Measurements from ENCODE around the gene PCDHGB2. TPM values are rescaled to one million over a fixed set of nuclear protein-coding genes. Genes with fewer than 3 reads are reported as not detected.

The PCDHGB2 gene
- polyA plus RNA-seq, 6 donors from 2014 or later = 0.27 to 0.82 (median 0.74) TPM; not detected in 3

Other genes starting within 250 kb of the PCDHGB2 start
- not detected for gene PCDHB4, start 238.2 kb upstream of the PCDHGB2 start, polyA plus RNA-seq (ENCODE audit: low read depth in 6 of 6)
- gene PCDHB5, start 224.8 kb upstream of the PCDHGB2 start, polyA plus RNA-seq (ENCODE audit: low read depth in 6 of 6) = under 1 TPM in 2 of 6 donors, not detected in 4; 0.08 to 0.43 TPM
- gene PCDHB6, start 209.9 kb upstream of the PCDHGB2 start, polyA plus RNA-seq (ENCODE audit: low read depth in 6 of 6) = not detected
- not detected for gene PCDHB7, start 187.3 kb upstream of the PCDHGB2 start, polyA plus RNA-seq (ENCODE audit: low read depth in 6 of 6)
- gene PCDHB8, start 182.2 kb upstream of the PCDHGB2 start, polyA plus RNA-seq (ENCODE audit: low read depth in 6 of 6) = not detected
- gene PCDHB16, start 177.6 kb upstream of the PCDHGB2 start, polyA plus RNA-seq (ENCODE audit: low read depth in 6 of 6) = not detected
- gene PCDHB9, start 172.8 kb upstream of the PCDHGB2 start, polyA plus RNA-seq (ENCODE audit: low read depth in 6 of 6) = not detected
- gene PCDHB10, start 167.6 kb upstream of the PCDHGB2 start, polyA plus RNA-seq (ENCODE audit: low read depth in 6 of 6) = not detected
- not detected for gene PCDHB11, start 160.4 kb upstream of the PCDHGB2 start, polyA plus RNA-seq (ENCODE audit: low read depth in 6 of 6)
- not detected for gene PCDHB12, start 151.3 kb upstream of the PCDHGB2 start, polyA plus RNA-seq (ENCODE audit: low read depth in 6 of 6)
- gene PCDHB13, start 146.1 kb upstream of the PCDHGB2 start, polyA plus RNA-seq (ENCODE audit: low read depth in 6 of 6) = not detected
- gene PCDHB14, start 136.7 kb upstream of the PCDHGB2 start, polyA plus RNA-seq (ENCODE audit: low read depth in 6 of 6) = not detected
- gene PCDHB15, start 114.6 kb upstream of the PCDHGB2 start, polyA plus RNA-seq (ENCODE audit: low read depth in 6 of 6) = not detected
- gene SLC25A2, start 55.9 kb upstream of the PCDHGB2 start, polyA plus RNA-seq (ENCODE audit: low read depth in 6 of 6) = under 1 TPM in 1 of 6 donors, not detected in 5; 0.20 TPM
- 100 to 1,000 TPM; 270 to 315 (median 285) TPM for gene TAF7, start 39.2 kb upstream of the PCDHGB2 start, polyA plus RNA-seq (ENCODE audit: low read depth in 6 of 6)
- not detected for gene PCDHGA1, start 29.5 kb upstream of the PCDHGB2 start, polyA plus RNA-seq (ENCODE audit: low read depth in 6 of 6)
- gene PCDHGA2, start 21.2 kb upstream of the PCDHGB2 start, polyA plus RNA-seq (ENCODE audit: low read depth in 6 of 6) = not detected
- gene PCDHGA3, start 16.2 kb upstream of the PCDHGB2 start, polyA plus RNA-seq (ENCODE audit: low read depth in 6 of 6) = not detected
- gene PCDHGB1, start 9.9 kb upstream of the PCDHGB2 start, polyA plus RNA-seq (ENCODE audit: low read depth in 6 of 6) = not detected
- gene PCDHGA4, start 5.0 kb upstream of the PCDHGB2 start, polyA plus RNA-seq (ENCODE audit: low read depth in 6 of 6) = under 1 TPM in 2 of 6 donors, not detected in 4; 0.14 to 0.16 TPM
- under 1 TPM in 1 of 6 donors, not detected in 5; 0.10 TPM for gene PCDHGA5, start 4.2 kb downstream of the PCDHGB2 start, polyA plus RNA-seq (ENCODE audit: low read depth in 6 of 6)
- gene PCDHGB3, start 10.2 kb downstream of the PCDHGB2 start, polyA plus RNA-seq (ENCODE audit: low read depth in 6 of 6) = under 1 TPM in 1 of 6 donors, not detected in 5; 0.21 TPM
- gene PCDHGA6, start 13.9 kb downstream of the PCDHGB2 start, polyA plus RNA-seq (ENCODE audit: low read depth in 6 of 6) = under 1 TPM in 1 of 6 donors, not detected in 5; 0.08 TPM
- not detected for gene PCDHGA7, start 22.7 kb downstream of the PCDHGB2 start, polyA plus RNA-seq (ENCODE audit: low read depth in 6 of 6)
- under 1 TPM in 1 of 6 donors, not detected in 5; 0.15 TPM for gene PCDHGB4, start 27.7 kb downstream of the PCDHGB2 start, polyA plus RNA-seq (ENCODE audit: low read depth in 6 of 6)
- not detected for gene PCDHGA8, start 32.6 kb downstream of the PCDHGB2 start, polyA plus RNA-seq (ENCODE audit: low read depth in 6 of 6)
- gene PCDHGB5, start 38.0 kb downstream of the PCDHGB2 start, polyA plus RNA-seq (ENCODE audit: low read depth in 6 of 6) = under 1 TPM in 3 of 6 donors, not detected in 3; 0.12 to 0.27 (median 0.20) TPM
- gene PCDHGA9, start 42.8 kb downstream of the PCDHGB2 start, polyA plus RNA-seq (ENCODE audit: low read depth in 6 of 6) = under 1 TPM in 1 of 6 donors, not detected in 5; 0.25 TPM
- gene PCDHGB6, start 48.0 kb downstream of the PCDHGB2 start, polyA plus RNA-seq (ENCODE audit: low read depth in 6 of 6) = under 1 TPM in 2 of 6 donors, not detected in 4; 0.11 to 0.17 TPM
- gene PCDHGA10, start 53.0 kb downstream of the PCDHGB2 start, polyA plus RNA-seq (ENCODE audit: low read depth in 6 of 6) = under 1 TPM in 1 of 6 donors, not detected in 5; 0.05 TPM
- not detected for gene PCDHGB7, start 57.7 kb downstream of the PCDHGB2 start, polyA plus RNA-seq (ENCODE audit: low read depth in 6 of 6)
- gene PCDHGA11, start 61.1 kb downstream of the PCDHGB2 start, polyA plus RNA-seq (ENCODE audit: low read depth in 6 of 6) = not detected
- under 1 TPM in 3 of 6 donors, not detected in 3; 0.09 to 0.16 (median 0.11) TPM for gene PCDHGA12, start 70.5 kb downstream of the PCDHGB2 start, polyA plus RNA-seq (ENCODE audit: low read depth in 6 of 6)
- gene PCDHGC3, start 116.0 kb downstream of the PCDHGB2 start, polyA plus RNA-seq (ENCODE audit: low read depth in 6 of 6) = under 1 TPM in 3 of 6 donors, not detected in 3; 0.35 to 0.86 (median 0.61) TPM
- gene PCDHGC4, start 125.0 kb downstream of the PCDHGB2 start, polyA plus RNA-seq (ENCODE audit: low read depth in 6 of 6) = not detected
- not detected for gene PCDHGC5, start 129.1 kb downstream of the PCDHGB2 start, polyA plus RNA-seq (ENCODE audit: low read depth in 6 of 6)

Measured in naive B cell (primary cell).